ENCODE data around the gene BABAM2.
"Not testable (repeated sequence)": the region's sequence is repeated elsewhere in the genome, so short reads cannot be mapped to it uniquely, and the experiment has no call there.

BABAM2 gene

DNA sequence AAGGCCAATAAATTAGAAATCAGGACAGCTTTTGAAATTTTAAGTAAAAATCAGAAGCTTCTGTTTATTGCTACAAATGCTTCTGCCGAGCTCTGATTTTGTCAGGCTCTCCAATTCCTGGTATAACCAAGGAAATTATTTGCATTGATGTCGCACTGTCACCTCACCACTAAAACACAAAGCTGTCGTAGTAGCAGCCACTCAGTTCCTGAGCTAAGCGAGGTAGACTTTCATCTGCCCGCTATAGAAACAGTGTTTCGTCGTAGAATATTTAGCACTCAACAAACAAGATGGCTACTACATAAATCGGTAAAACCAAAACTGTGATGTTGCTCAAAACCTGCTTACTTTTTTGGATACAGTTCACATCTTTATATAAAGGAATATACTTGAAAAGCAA lies 360.8 kb downstream of the BABAM2 start:
- DNase-seq (ENCODE audit: low spot score): no peak

- DNase-seq (ENCODE audit: low spot score): no peak
These were observed 361.8 kb downstream of the BABAM2 start for GRCh38 chr2:28252311-28252710.

GRCh38 chr2:28253543-28253942 lies 363.0 kb downstream of the BABAM2 start:
- DNase-seq (ENCODE audit: low spot score): no peak

- not testable (repeated sequence) for DNase-seq (ENCODE audit: low spot score)
These were observed 364.7 kb downstream of the BABAM2 start for GRCh38 chr2:28255231-28255630.

DNA sequence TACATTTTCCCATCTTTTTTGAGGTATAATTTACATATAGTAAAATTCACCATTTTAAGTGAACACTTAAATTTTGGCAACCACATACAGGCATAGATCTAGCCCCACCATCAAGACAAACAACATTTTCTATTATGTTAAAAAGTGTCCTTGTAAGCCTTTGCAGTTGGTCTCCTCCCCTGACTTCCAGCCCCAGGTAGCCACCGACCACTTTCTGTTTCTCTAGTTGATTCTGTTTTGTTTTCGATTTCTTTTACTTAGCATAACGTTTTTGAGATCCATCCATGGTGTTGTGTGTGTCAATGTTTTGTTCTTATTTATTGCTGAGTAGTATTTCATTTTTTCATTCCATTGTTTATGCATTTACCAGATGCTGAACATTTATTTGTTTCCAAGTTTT lies 366.7 kb downstream of the BABAM2 start:
- DNase-seq (ENCODE audit: low spot score): no peak

DNA sequence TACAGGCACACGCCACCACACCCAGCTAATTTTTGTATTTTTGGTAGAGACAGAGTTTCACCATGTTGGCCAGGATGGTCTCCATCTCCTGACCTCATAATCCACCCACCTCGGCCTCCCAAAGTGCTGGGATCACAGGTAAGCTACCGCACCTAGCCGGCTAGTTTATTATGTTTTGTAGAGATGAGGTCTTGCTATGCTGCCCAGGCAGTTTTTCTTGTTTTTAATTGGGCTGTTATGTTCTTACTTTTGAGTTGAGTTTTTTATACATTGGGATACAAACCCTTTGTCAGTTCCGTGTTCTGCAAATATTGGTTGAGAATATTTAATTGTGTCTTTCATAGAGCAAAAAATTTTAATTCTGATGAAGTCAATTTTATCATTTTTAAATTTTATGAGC lies 368.7 kb downstream of the BABAM2 start:
- DNase-seq (ENCODE audit: low spot score): not testable (repeated sequence)

GRCh38 chr2:28263690-28264089 lies 373.2 kb downstream of the BABAM2 start:
- DNase-seq (ENCODE audit: low spot score): no peak

GRCh38 chr2:28267282-28267681 lies 376.8 kb downstream of the BABAM2 start:
- no peak for DNase-seq (ENCODE audit: low spot score)

GRCh38 chr2:28268386-28268785 lies 377.9 kb downstream of the BABAM2 start:
- no peak for DNase-seq (ENCODE audit: low spot score)

GRCh38 chr2:28269019-28269784 lies 378.7 kb downstream of the BABAM2 start:
- no peak for DNase-seq (ENCODE audit: low spot score)

DNA sequence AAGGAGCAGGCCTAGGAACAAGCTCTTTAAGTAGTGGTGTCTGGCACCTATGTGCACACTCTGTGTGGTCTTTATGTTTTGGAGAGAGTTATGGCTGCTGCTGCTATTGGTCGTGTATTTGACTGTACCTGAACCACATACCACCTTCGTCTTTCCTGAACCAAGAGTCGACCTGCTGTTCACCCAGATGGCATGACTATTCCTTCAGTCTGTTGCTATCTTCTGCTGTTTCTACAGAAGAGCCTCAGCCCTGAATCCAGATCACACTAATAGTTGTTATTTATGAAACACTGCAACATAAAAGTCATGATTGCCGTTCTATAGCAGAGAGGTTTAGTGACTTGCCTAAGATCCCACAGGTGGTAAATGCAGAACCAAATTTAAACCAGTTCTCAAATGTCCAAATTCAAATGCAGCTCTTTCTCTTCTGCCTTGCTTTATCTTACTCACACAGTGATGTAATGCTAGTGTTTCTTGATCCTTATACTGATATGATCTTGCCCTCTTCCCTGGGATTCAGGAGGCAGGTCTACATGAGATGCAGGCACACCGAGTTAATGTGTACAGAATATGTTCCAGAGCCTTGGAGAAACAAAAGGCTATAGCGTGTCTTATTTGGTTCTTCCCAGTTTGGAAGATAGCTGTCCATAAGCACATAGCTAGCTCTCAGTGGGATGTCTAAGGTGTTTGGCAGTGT lies 380.1 kb downstream of the BABAM2 start:
- DNase-seq (ENCODE audit: low spot score): no peak

- DNase-seq (ENCODE audit: low spot score): no peak
These were observed 380.8 kb downstream of the BABAM2 start for GRCh38 chr2:28271231-28271918.

GRCh38 chr2:28271919-28272250 lies 381.4 kb downstream of the BABAM2 start:
- no peak for DNase-seq (ENCODE audit: low spot score)

GRCh38 chr2:28273751-28274150 lies 383.2 kb downstream of the BABAM2 start:
- no peak for DNase-seq (ENCODE audit: low spot score)

DNA sequence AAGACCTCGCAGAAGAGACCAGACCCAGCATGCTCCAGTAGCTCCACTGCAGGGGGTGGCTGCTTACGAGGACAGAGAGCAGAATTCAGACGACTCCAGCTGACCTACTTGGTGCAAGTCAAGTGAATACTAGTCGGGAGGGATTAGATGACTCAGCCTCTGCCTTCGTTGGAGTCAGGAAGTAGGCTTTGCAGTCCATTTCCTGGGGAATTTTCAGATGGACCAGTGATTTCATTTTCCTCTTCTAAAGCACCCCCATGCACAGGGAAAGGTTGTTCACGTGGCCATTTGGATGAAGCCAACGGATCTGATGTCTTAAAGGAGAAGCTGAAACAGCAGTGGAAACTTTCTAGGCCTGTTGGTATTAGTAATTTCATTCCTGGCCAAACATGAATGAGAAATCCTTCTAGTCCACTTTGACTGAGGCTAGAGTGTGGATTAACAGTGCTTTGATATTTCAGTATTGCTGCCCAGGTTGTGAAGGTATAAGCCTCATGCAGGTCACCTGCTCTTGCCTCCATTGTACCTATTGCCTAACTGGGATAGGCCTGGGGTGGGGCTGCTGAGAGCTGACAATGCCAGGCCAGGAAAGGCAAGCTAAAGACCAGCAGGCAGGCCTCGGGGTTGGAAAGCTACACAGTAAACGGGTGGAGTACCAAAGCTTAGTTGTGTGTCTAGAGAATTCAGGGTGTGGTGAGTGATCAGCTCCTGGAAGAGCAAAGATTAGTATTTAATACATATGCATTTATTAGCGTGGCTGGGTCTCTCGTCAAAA lies 384.6 kb downstream of the BABAM2 start:
- peak; percentile 37 for DNase-seq (ENCODE audit: low spot score)

DNA sequence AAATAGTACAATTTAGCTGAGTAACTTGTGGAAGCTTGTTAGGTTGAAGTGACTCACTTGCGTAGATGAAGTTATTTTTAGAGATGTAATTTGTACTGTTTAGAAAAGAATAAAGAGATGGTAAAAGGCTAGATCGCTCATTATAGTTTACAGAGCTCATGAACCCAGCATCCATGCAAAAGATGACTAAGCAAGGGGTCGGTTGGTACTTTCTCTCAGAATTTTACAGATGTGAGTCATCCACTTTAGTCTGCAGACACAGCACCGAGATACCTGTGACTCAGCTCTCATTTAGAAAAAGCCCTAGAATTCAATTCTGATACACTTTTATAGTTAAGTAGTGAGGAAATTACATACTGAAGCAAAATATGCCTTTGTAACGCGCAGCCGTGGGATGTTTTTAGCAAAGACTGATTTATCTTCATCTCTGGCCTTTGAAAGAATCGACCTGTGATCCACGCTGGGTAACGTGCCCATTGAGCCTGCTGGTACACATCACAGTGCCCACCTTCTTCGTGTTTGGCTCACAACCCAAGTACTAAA lies 385.6 kb downstream of the BABAM2 start:
- DNase-seq (ENCODE audit: low spot score): peak; percentile 79

GRCh38 chr2:28276807-28277206 lies 386.3 kb downstream of the BABAM2 start:
- DNase-seq (ENCODE audit: low spot score): no peak

- DNase-seq (ENCODE audit: low spot score): no peak
These were observed 386.9 kb downstream of the BABAM2 start for GRCh38 chr2:28277466-28277865.

DNA sequence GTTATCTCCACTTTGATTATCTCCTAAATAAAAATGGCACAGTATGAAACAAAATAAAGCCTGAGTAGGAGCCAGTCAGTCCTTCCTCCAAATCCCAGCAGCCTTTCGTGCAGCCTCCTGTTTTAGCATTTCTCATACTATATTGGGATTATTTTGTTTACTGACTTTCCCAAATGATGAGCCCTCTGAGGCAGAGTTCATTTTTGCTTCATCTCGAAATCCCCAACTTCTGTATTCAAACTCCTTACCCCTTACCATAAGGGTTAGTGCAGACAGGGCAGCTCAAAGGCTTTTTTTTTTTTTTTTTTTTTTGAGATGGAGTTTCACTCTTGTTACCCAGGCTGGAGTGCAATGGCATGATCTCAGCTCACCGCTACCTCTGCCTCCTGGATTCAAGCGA lies 388.8 kb downstream of the BABAM2 start:
- DNase-seq (ENCODE audit: low spot score): no peak

DNA sequence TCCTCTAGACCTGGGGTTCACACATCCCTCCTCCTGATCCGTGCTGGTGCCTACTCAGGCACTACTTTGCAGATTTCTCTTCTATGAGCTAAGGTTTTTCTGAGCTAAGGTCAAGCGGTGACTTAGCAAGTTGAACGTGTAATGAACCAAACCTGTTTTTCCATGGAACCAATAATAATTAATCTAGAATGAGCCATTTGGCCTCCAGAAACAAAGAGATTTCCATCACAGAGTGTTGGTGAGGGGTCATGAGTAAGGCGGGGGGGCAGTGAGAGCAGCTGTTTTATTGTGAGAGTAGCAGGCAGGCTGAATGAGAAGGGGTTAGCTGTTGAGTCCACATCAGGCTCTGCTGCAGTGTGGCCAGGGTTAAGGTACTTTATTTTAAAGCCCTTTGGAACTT lies 390.1 kb downstream of the BABAM2 start:
- DNase-seq (ENCODE audit: low spot score): no peak

DNA sequence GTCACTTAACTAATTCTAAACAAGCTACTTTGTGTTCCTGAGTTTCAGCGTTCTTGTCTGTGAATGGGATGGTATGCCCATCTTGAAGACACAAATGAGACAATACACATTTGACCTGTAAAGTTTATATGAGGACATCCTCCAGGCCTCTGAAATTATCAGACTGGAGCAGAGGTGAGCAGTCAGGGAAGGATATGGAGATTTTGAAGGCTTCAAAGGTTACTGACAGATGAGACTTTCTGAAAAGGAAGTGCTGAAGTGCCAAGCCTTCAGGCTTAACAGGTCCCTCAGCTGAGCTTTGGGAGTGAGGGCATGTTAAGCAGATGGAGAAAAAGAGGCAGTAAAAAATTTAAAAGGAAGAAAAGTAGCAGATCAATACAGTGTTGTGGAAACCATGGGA lies 391.2 kb downstream of the BABAM2 start:
- DNase-seq (ENCODE audit: low spot score): no peak

DNA sequence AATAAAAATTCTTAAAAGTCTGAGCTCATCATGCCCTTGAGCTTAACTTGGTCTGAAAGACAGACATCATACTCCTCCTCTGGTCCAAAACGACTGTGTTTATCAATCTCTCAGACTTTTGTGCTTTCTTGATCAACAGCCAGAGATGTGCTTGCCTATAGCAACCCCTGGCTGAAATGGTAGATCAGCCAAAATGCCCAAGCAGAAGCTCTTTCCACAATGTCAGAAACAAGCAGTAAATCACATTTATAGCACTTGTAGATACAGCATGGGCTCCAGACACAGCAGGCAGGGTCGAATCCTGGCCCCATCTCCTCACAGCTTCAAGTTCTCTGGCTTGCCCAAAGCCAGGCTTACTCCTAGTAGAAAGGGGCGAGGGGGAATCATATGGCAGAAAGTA lies 391.7 kb downstream of the BABAM2 start:
- DNase-seq (ENCODE audit: low spot score): no peak
